Mesenchymal stem cell (in vitro differentiated cells and primary cell): ENCODE measurements around the gene AAK1.

ENCODE experiments used
- DNase-seq: peaks from one replicate; pipeline ENCODE4 v3.0.0-alpha.2; 2013
- H2AFZ ChIP-seq: one replicate; pipeline ENCODE4 v1.6.1; 2013; ENCODE audit warnings: low read depth, mild to moderate bottlenecking, control low read depth, inconsistent platforms, low read length, moderate library complexity
- H2AK5ac ChIP-seq: 2 replicates; pipeline ENCODE4 v1.6.1; 2013; ENCODE audit warnings: low read length, moderate library complexity, mild to moderate bottlenecking, inconsistent platforms; ENCODE audit not compliant: severe bottlenecking
- H2BK120ac ChIP-seq: one replicate; pipeline ENCODE4 v1.6.1; 2013; ENCODE audit warnings: low read depth, mild to moderate bottlenecking, inconsistent platforms, low read length, moderate library complexity
- H2BK12ac ChIP-seq, 2 experiments: one replicate each; pipeline ENCODE4 v1.6.1; 2013; ENCODE audit warnings: inconsistent platforms in 2 of 2, low read length in 2 of 2, mild to moderate bottlenecking in 2 of 2, moderate library complexity in 2 of 2, control low read depth in 1 of 2
- H2BK15ac ChIP-seq: one replicate; pipeline ENCODE4 v1.6.1; 2013; ENCODE audit warnings: mild to moderate bottlenecking, low read depth, inconsistent platforms; ENCODE audit not compliant: poor library complexity, severe bottlenecking
- H2BK5ac ChIP-seq: 2 replicates; pipeline ENCODE4 v1.6.1; 2013; ENCODE audit warnings: low read depth, mild to moderate bottlenecking, low read length, control low read depth, inconsistent platforms; ENCODE audit not compliant: poor library complexity, severe bottlenecking
- H3K14ac ChIP-seq, 2 experiments: one replicate each; pipeline ENCODE4 v1.6.1; 2013; ENCODE audit warnings: inconsistent platforms in 2 of 2, low read length in 2 of 2, control low read depth in 1 of 2, mild to moderate bottlenecking in 1 of 2, moderate library complexity in 1 of 2
- H3K18ac ChIP-seq, 2 experiments: one replicate each; pipeline ENCODE4 v1.6.1; 2013; ENCODE audit warnings: inconsistent platforms in 2 of 2, low read length in 2 of 2, control low read depth in 1 of 2, low read depth in 1 of 2, mild to moderate bottlenecking in 1 of 2
- H3K23ac ChIP-seq, 2 experiments: one replicate each; pipeline ENCODE4 v1.6.1; 2013; ENCODE audit warnings: inconsistent platforms in 2 of 2, low read length in 2 of 2, mild to moderate bottlenecking in 2 of 2, moderate library complexity in 2 of 2, control low read depth in 1 of 2
- H3K27ac ChIP-seq: 2 replicates; pipeline ENCODE4 v1.5.1; 2013; ENCODE audit warnings: mild to moderate bottlenecking, moderate library complexity, low read length, control low read depth, inconsistent platforms; ENCODE audit not compliant: poor library complexity, severe bottlenecking
- H3K27me3 ChIP-seq, 2 experiments: 2 replicates each; pipeline versions ENCODE4 v1.6.1 to v1.7.0; 2013; ENCODE audit warnings: low read length in 2 of 2, mild to moderate bottlenecking in 2 of 2, moderate library complexity in 2 of 2, control low read depth in 1 of 2, inconsistent platforms in 1 of 2; ENCODE audit not compliant: control insufficient read depth in 1 of 2, insufficient read depth in 1 of 2
- H3K36me3 ChIP-seq, 2 experiments: 2 replicates each; pipeline versions ENCODE4 v1.6.1 to v1.7.0; 2013; ENCODE audit warnings: low read length in 2 of 2, control low read depth in 1 of 2, inconsistent platforms in 1 of 2, low read depth in 1 of 2, mild to moderate bottlenecking in 1 of 2; ENCODE audit not compliant: insufficient read depth in 2 of 2, control insufficient read depth in 1 of 2
- H3K4ac ChIP-seq, 2 experiments: one replicate each; pipeline ENCODE4 v1.6.1; 2013; ENCODE audit warnings: inconsistent platforms in 2 of 2, low read length in 2 of 2, mild to moderate bottlenecking in 2 of 2, moderate library complexity in 2 of 2, control low read depth in 1 of 2, low read depth in 1 of 2
- H3K4me1 ChIP-seq: 2 replicates; pipeline ENCODE4 v1.6.1; 2013; ENCODE audit warnings: low read depth, low read length, control low read depth; ENCODE audit not compliant: control insufficient read depth, insufficient read depth
- H3K4me2 ChIP-seq: 2 replicates; pipeline ENCODE4 v1.6.1; 2013; ENCODE audit warnings: low read length, mild to moderate bottlenecking, inconsistent platforms; ENCODE audit not compliant: poor library complexity, severe bottlenecking
- H3K4me3 ChIP-seq, 2 experiments: 2 replicates each; pipeline versions ENCODE4 v1.5.1 to v1.7.0; 2013; ENCODE audit warnings: low read length in 2 of 2, mild to moderate bottlenecking in 2 of 2, control low read depth in 1 of 2, low read depth in 1 of 2; ENCODE audit not compliant: insufficient read depth in 1 of 2
- H3K79me1 ChIP-seq: replicated peaks from 2 replicates; pipeline ENCODE4 v1.6.1; 2013; ENCODE audit warnings: mild to moderate bottlenecking, control low read depth, low read length, inconsistent platforms; ENCODE audit not compliant: poor library complexity, severe bottlenecking
- H3K9ac ChIP-seq: 2 replicates; pipeline ENCODE4 v1.7.0; 2013; ENCODE audit warnings: mild to moderate bottlenecking, low read length, moderate library complexity
- H3K9me3 ChIP-seq: 2 replicates; pipeline ENCODE4 v1.7.0; 2013; ENCODE audit warnings: mild to moderate bottlenecking, low read length; ENCODE audit not compliant: control insufficient read depth
- H4K8ac ChIP-seq: one replicate; pipeline ENCODE4 v1.6.1; 2013; ENCODE audit warnings: inconsistent platforms, mild to moderate bottlenecking, low read length, moderate library complexity
- H4K91ac ChIP-seq: one replicate; pipeline ENCODE4 v1.6.1; 2013; ENCODE audit warnings: mild to moderate bottlenecking, low read length, inconsistent platforms
- WGBS: methylation state at CpG from one replicate; pipeline ENCODE4 v1.1.7; 2013; ENCODE audit warnings: mixed read lengths; 5-methylcytosine and 5-hydroxymethylcytosine counted together

AAK1 gene

DNA sequence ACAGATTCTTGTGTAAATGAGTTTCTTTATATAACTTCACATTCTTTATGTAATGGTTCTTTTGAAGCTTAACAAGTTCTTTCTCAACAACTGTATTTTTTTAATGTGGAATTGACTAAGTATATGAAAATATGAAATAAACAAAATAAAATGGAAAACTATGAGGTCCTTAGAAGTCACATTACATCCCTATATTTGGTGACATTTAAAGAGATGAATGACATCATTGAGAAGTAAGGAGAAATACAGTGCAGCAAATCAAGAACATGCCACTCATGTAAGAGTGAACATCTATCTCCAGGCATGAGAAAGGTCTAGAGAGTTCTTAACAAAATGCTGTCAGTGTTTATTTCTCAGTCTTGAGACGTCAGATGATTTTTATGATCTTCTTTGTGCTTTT, 39.0 kb upstream of the AAK1 start:
- Histone ChIP-seq H3K36me3 (no peaks in the 10 kb centered on the region), H2BK120ac (no peak overlapping the region), H3K27ac (no peak overlapping the region), H3K4me2 (no peak overlapping the region), H3K9me3 (no peaks in the 10 kb centered on the region), H3K4me3 (no peak overlapping the region), H2AK5ac (no peak overlapping the region), H4K91ac (no peak overlapping the region), H2AFZ (no peak overlapping the region), H3K27me3 (no peaks in the 10 kb centered on the region), H3K79me1 (no peaks in the 10 kb centered on the region), H2BK15ac (no peak overlapping the region), H3K23ac (no peak overlapping the region), H3K4ac (no peak overlapping the region), H3K18ac (no peak overlapping the region), H3K14ac (no peak overlapping the region), H4K8ac (no peak overlapping the region), H2BK5ac (no peak overlapping the region), H3K4me1 (no peaks in the 10 kb centered on the region), H3K9ac (peak overlapping the region; percentile 61), H2BK12ac (no peak overlapping the region)
- DNase-seq: no peak
- WGBS: no CpG with 5 or more reads among the region's 1 CpG

DNA sequence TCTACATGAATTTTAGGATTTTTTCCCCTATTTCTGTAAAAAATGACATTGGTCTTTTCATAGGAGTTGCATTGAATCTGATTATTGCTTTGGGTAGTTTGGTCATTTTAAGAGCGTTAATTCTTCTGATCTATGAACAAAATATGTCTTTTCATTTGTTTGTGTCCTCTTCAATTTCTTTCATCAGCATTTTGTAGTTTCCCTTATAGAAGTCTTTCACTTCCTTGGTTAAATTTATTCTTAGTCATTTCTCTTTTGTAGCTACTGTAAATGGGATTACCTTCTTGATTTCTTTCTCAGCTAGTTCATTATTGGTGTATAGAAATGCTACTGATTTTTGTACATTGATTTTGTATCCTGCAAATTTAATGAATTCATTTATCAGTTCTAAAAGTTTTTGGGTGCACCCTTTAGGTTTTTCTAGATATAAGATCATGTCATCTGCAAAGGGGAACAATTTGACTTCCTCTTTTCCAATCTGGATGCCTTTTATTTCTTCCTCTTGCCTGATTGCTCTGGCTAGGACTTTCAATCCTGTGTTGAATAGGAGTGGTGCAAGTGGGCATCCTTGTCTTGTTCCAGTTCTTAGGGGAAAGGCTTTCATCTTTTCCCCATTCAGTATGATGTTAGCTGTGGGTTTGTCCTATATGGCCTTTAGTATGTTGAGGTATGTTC, 36.6 kb upstream of the AAK1 start:
- Histone ChIP-seq H3K14ac (no peak overlapping the region), H3K36me3 (no peaks in the 10 kb centered on the region), H3K4me1 (no peaks in the 10 kb centered on the region), H3K4me3 (no peak overlapping the region), H4K91ac (no peak overlapping the region), H2BK5ac (no peak overlapping the region), H3K27ac (no peak overlapping the region), H2BK120ac (no peak overlapping the region), H2BK15ac (no peak overlapping the region), H3K18ac (no peak overlapping the region), H3K27me3 (no peaks in the 10 kb centered on the region), H2BK12ac (no peak overlapping the region), H2AK5ac (no peak overlapping the region), H3K79me1 (no peaks in the 10 kb centered on the region), H3K4ac (no peak overlapping the region), H2AFZ (no peak overlapping the region), H4K8ac (no peak overlapping the region), H3K9me3 (no peaks in the 10 kb centered on the region), H3K23ac (no peak overlapping the region), H3K9ac (no peak overlapping the region), H3K4me2 (no peak overlapping the region)
- WGBS: no CpG with 5 or more reads among the region's 1 CpG
- no peak for DNase-seq

- Histone ChIP-seq H4K8ac (no peak overlapping the region), H3K9me3 (no peaks in the 10 kb centered on the region), H3K4me2 (no peak overlapping the region), H3K18ac (no peak overlapping the region), H2BK120ac (no peak overlapping the region), H3K14ac (no peak overlapping the region), H3K27me3 (no peaks in the 10 kb centered on the region), H3K23ac (no peak overlapping the region), H2BK12ac (no peak overlapping the region), H3K36me3 (no peaks in the 10 kb centered on the region), H3K27ac (no peak overlapping the region), H2BK15ac (no peak overlapping the region), H2AK5ac (no peak overlapping the region), H3K9ac (no peak overlapping the region), H3K4me3 (no peak overlapping the region), H3K4ac (no peak overlapping the region), H3K4me1 (peaks cover 9% of the 10 kb centered on the region), H3K79me1 (no peaks in the 10 kb centered on the region), H2AFZ (no peak overlapping the region), H2BK5ac (no peak overlapping the region), H4K91ac (no peak overlapping the region)
- 96% methylated on average over 3 of the region's 5 CpGs for WGBS
- no peak for DNase-seq
Observed at GRCh38 chr2:69677914-69678313, 34.4 kb upstream of the AAK1 start.

GRCh38 chr2:69676146-69676545, 32.6 kb upstream of the AAK1 start:
- no peak overlapping the region for H4K91ac ChIP-seq
- H3K23ac ChIP-seq: no peak overlapping the region
- no peak overlapping the region for H2BK12ac ChIP-seq
- no peak overlapping the region for H3K27ac ChIP-seq
- H3K4me2 ChIP-seq: no peak overlapping the region
- H3K4me3 ChIP-seq: no peak overlapping the region
- H3K36me3 ChIP-seq: no peaks in the 10 kb centered on the region
- no peak overlapping the region for H3K14ac ChIP-seq
- no peak overlapping the region for H3K9ac ChIP-seq
- no peak for DNase-seq
- no peak overlapping the region for H2AFZ ChIP-seq
- no peaks in the 10 kb centered on the region for H3K27me3 ChIP-seq
- H3K18ac ChIP-seq: no peak overlapping the region
- WGBS: 88% methylated on average over 1 of the region's 1 CpG
- H2AK5ac ChIP-seq: no peak overlapping the region
- no peak overlapping the region for H2BK5ac ChIP-seq
- no peak overlapping the region for H3K4ac ChIP-seq
- H3K9me3 ChIP-seq: no peaks in the 10 kb centered on the region
- H2BK15ac ChIP-seq: no peak overlapping the region
- no peak overlapping the region for H4K8ac ChIP-seq
- H3K4me1 ChIP-seq: peaks cover 9% of the 10 kb centered on the region
- no peaks in the 10 kb centered on the region for H3K79me1 ChIP-seq
- no peak overlapping the region for H2BK120ac ChIP-seq
